Activated naive CD4-positive, alpha-beta T cell treated with anti-CD3 and anti-CD28 coated beads, Interleukin-2, amount 10 ng/mL, durations not matched to agents 7 days and 5 days (primary cell): ENCODE results near the gene ITPK1.

Experiments used
- CTCF ChIA-PET: fragments of 350-600 bp; sonication (Branson Sonifier 250); formaldehyde crosslinking; loops from one replicate; lab custom pipeline; 2021; ENCODE audit warnings: antibody characterized with exemption; lab: Charles Lee
- DNase-seq: peaks from one replicate; pipeline ENCODE4 v3.0.0-alpha.2; 2020
- H3K27ac Mint-ChIP-seq: one replicate; pipeline ENCODE4 v1.8.0; 2021; ENCODE audit warnings: mild to moderate bottlenecking, moderate library complexity, mixed read lengths
- H3K27me3 Mint-ChIP-seq: one replicate; pipeline ENCODE4 v1.8.0; 2021; ENCODE audit warnings: mild to moderate bottlenecking, mixed read lengths
- H3K36me3 Mint-ChIP-seq: one replicate; pipeline ENCODE4 v1.8.0; 2021; ENCODE audit warnings: mixed read lengths
- H3K4me1 Mint-ChIP-seq: one replicate; pipeline ENCODE4 v1.8.0; 2021; ENCODE audit warnings: mixed read lengths
- H3K4me3 Mint-ChIP-seq: one replicate; pipeline ENCODE4 v1.8.0; 2021; ENCODE audit warnings: mild to moderate bottlenecking, moderate library complexity, mixed read lengths
- H3K9me3 Mint-ChIP-seq: one replicate; pipeline ENCODE4 v1.8.0; 2021; ENCODE audit warnings: mixed read lengths

ITPK1 gene

GRCh38 chr14:93015505-93015904 is 100.2 kb downstream of the ITPK1 start:
- DNase-seq: no peak
- Mint-ChIP-seq H3K4me3 (no peak overlapping the region), H3K4me1 (peaks cover 15% of the 10 kb centered on the region), H3K9me3 (no peaks in the 10 kb centered on the region), H3K27me3 (no peaks in the 10 kb centered on the region), H3K27ac (no peak overlapping the region), H3K36me3 (no peaks in the 10 kb centered on the region)
- CTCF ChIA-PET: no interaction called here

GRCh38 chr14:93015064-93015463 is 100.7 kb downstream of the ITPK1 start:
- Mint-ChIP-seq H3K36me3 (no peaks in the 10 kb centered on the region), H3K27me3 (no peaks in the 10 kb centered on the region), H3K9me3 (no peaks in the 10 kb centered on the region), H3K4me1 (peaks cover 15% of the 10 kb centered on the region), H3K27ac (no peak overlapping the region), H3K4me3 (no peak overlapping the region)
- CTCF ChIA-PET: no interaction called here
- no peak for DNase-seq

GRCh38 chr14:93014058-93015023 is 101.4 kb downstream of the ITPK1 start:
- no peak for DNase-seq
- peaks cover 15% of the 10 kb centered on the region for H3K4me1 Mint-ChIP-seq
- H3K4me3 Mint-ChIP-seq: no peak overlapping the region
- no peaks in the 10 kb centered on the region for H3K27me3 Mint-ChIP-seq
- no peaks in the 10 kb centered on the region for H3K36me3 Mint-ChIP-seq
- peak overlapping the region; percentile 50 for H3K27ac Mint-ChIP-seq
- CTCF ChIA-PET: no interaction called here
- no peaks in the 10 kb centered on the region for H3K9me3 Mint-ChIP-seq

- Mint-ChIP-seq H3K4me3 (no peak overlapping the region), H3K36me3 (no peaks in the 10 kb centered on the region), H3K4me1 (peaks cover 15% of the 10 kb centered on the region), H3K27ac (peak overlapping the region; percentile 49), H3K9me3 (no peaks in the 10 kb centered on the region), H3K27me3 (no peaks in the 10 kb centered on the region)
- no peak for DNase-seq
- CTCF ChIA-PET: no interaction called here
Measured at GRCh38 chr14:93012951-93013719, 102.6 kb downstream of the ITPK1 start.

- Mint-ChIP-seq H3K4me1 (peaks cover 15% of the 10 kb centered on the region), H3K27ac (no peak overlapping the region), H3K27me3 (no peaks in the 10 kb centered on the region), H3K4me3 (no peak overlapping the region), H3K36me3 (no peaks in the 10 kb centered on the region), H3K9me3 (no peaks in the 10 kb centered on the region)
- CTCF ChIA-PET: no interaction called here
- DNase-seq: no peak
Measured at GRCh38 chr14:93012506-93012905, 103.2 kb downstream of the ITPK1 start.

GRCh38 chr14:93011650-93012325 is 103.9 kb downstream of the ITPK1 start:
- no peaks in the 10 kb centered on the region for H3K9me3 Mint-ChIP-seq
- H3K4me1 Mint-ChIP-seq: peaks cover 15% of the 10 kb centered on the region
- no peak for DNase-seq
- H3K27me3 Mint-ChIP-seq: no peaks in the 10 kb centered on the region
- H3K36me3 Mint-ChIP-seq: no peaks in the 10 kb centered on the region
- H3K27ac Mint-ChIP-seq: no peak overlapping the region
- H3K4me3 Mint-ChIP-seq: no peak overlapping the region
- CTCF ChIA-PET: no interaction called here

- Mint-ChIP-seq H3K36me3 (no peaks in the 10 kb centered on the region), H3K4me3 (no peak overlapping the region), H3K4me1 (peaks cover 15% of the 10 kb centered on the region), H3K27me3 (no peaks in the 10 kb centered on the region), H3K27ac (no peak overlapping the region), H3K9me3 (no peaks in the 10 kb centered on the region)
- DNase-seq: no peak
- CTCF ChIA-PET: no interaction called here
Measured at GRCh38 chr14:93011141-93011529, 104.6 kb downstream of the ITPK1 start.

- Mint-ChIP-seq H3K36me3 (no peaks in the 10 kb centered on the region), H3K27ac (no peak overlapping the region), H3K9me3 (no peaks in the 10 kb centered on the region), H3K4me3 (no peak overlapping the region), H3K4me1 (peaks cover 15% of the 10 kb centered on the region), H3K27me3 (no peaks in the 10 kb centered on the region)
- CTCF ChIA-PET: no interaction called here
- DNase-seq: no peak
Measured at GRCh38 chr14:93010522-93011140, 105.1 kb downstream of the ITPK1 start.

GRCh38 chr14:93010130-93010499 is 105.6 kb downstream of the ITPK1 start:
- H3K4me1 Mint-ChIP-seq: peaks cover 15% of the 10 kb centered on the region
- no peaks in the 10 kb centered on the region for H3K27me3 Mint-ChIP-seq
- no peak overlapping the region for H3K27ac Mint-ChIP-seq
- CTCF ChIA-PET: no interaction called here
- H3K36me3 Mint-ChIP-seq: no peaks in the 10 kb centered on the region
- no peak for DNase-seq
- H3K9me3 Mint-ChIP-seq: no peaks in the 10 kb centered on the region
- no peak overlapping the region for H3K4me3 Mint-ChIP-seq

- Mint-ChIP-seq H3K36me3 (no peaks in the 10 kb centered on the region), H3K9me3 (no peaks in the 10 kb centered on the region), H3K27me3 (no peaks in the 10 kb centered on the region), H3K27ac (no peak overlapping the region), H3K4me3 (no peak overlapping the region), H3K4me1 (peaks cover 15% of the 10 kb centered on the region)
- CTCF ChIA-PET: no interaction called here
- no peak for DNase-seq
Measured at GRCh38 chr14:93009471-93010129, 106.1 kb downstream of the ITPK1 start.

- CTCF ChIA-PET: no interaction called here
- no peak overlapping the region for H3K27ac Mint-ChIP-seq
- no peak for DNase-seq
Measured at GRCh38 chr14:93008381-93008780, 107.3 kb downstream of the ITPK1 start.

GRCh38 chr14:93007225-93007997 is 108.3 kb downstream of the ITPK1 start:
- Mint-ChIP-seq H3K27me3 (no peaks in the 10 kb centered on the region), H3K36me3 (no peaks in the 10 kb centered on the region), H3K27ac (no peak overlapping the region), H3K9me3 (no peaks in the 10 kb centered on the region), H3K4me3 (no peak overlapping the region), H3K4me1 (peaks cover 8% of the 10 kb centered on the region)
- CTCF ChIA-PET: interaction anchor here (0.6 kb wide), 1 partner anchor 96 kb away, joined by 4 read pairs; no protein-coding TSS in a partner anchor
- DNase-seq: no peak

More at GRCh38 chr14:93008381-93008780, 107.3 kb downstream of the ITPK1 start:
- Mint-ChIP-seq H3K9me3 (no peaks in the 10 kb centered on the region), H3K4me1 (peaks cover 9% of the 10 kb centered on the region), H3K27me3 (no peaks in the 10 kb centered on the region), H3K4me3 (no peak overlapping the region), H3K36me3 (no peaks in the 10 kb centered on the region)

GRCh38 chr14:93006567-93007051 is 109.1 kb downstream of the ITPK1 start:
- H3K27me3 Mint-ChIP-seq: no peaks in the 10 kb centered on the region
- no peak overlapping the region for H3K4me3 Mint-ChIP-seq
- no peaks in the 10 kb centered on the region for H3K36me3 Mint-ChIP-seq
- peaks cover 3% of the 10 kb centered on the region for H3K4me1 Mint-ChIP-seq
- no peak for DNase-seq
- no peaks in the 10 kb centered on the region for H3K9me3 Mint-ChIP-seq
- CTCF ChIA-PET: no interaction called here
- no peak overlapping the region for H3K27ac Mint-ChIP-seq
